ENCODE data around the gene CTTN.
A peak's percentile ranks its signal among the peaks of the same experiment; 100 is the strongest.

The CTTN gene

DNA sequence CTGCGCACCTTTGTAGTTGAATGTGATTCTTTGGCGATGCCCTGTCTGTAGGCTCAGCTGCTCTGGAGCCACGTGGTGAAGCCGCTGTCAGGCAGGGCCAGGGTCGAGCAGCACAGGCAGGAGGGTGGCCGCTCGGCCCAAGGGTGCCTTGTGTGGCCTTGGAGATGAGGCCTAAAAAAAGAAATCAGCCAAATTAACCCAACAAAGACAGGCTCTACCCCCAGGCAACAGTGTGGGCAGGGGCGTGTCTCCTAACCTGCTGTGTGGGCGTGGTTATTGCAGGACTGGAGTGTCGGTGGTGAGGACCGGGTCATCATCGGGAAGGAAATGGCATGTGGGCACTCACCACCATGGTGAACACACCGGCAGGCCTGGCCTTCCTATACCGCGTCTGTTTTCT lies 34.3 kb downstream of the CTTN start:
- H3K4me1 ChIP-seq (ENCODE audit: control insufficient read depth in 2 of 2, insufficient read depth in 1 of 2, low read depth in 1 of 2, low read length in 2 of 2) = peaks cover 0 to 4% of the 10 kb centered on the region in 2 donors
- no peak overlapping the region for H3K9ac ChIP-seq (ENCODE audit: low read depth, low read length, poor library complexity)
- H3K27me3 ChIP-seq (ENCODE audit: control insufficient read depth in 3 of 3, insufficient read depth in 3 of 3, low read depth in 1 of 3, low read length in 3 of 3) = no peaks in the 10 kb centered on the region
- H3K9me3 ChIP-seq (replicated peaks in 1 of 2; ENCODE audit: control insufficient read depth in 2 of 2, insufficient read depth in 1 of 2, low read depth in 1 of 2, low read length in 2 of 2) = no peaks in the 10 kb centered on the region
- H3K4ac ChIP-seq (ENCODE audit: low read length) = no peak overlapping the region
- no peak overlapping the region for H3K27ac ChIP-seq (replicated peaks; ENCODE audit: low read length)
- H3K4me2 ChIP-seq (ENCODE audit: insufficient read depth, low read length, poor library complexity, severe bottlenecking) = no peak overlapping the region
- peak overlapping the region; percentile 11 for H4K91ac ChIP-seq (ENCODE audit: low read depth, low read length, poor library complexity)
- no peak overlapping the region for H3K14ac ChIP-seq (ENCODE audit: low read length)
- H2BK12ac ChIP-seq (ENCODE audit: low read length) = no peak overlapping the region
- no peak for DNase-seq (ENCODE audit: low spot score)
- H2BK120ac ChIP-seq (ENCODE audit: low read depth, low read length) = no peak overlapping the region
- no peak overlapping the region for H2AK5ac ChIP-seq (ENCODE audit: low read depth, low read length)
- peak overlapping the region; percentile 59 for H2BK5ac ChIP-seq (ENCODE audit: low read length)
- no CpG with 5 or more reads among the region's 15 CpGs for WGBS, 2 donors (ENCODE audit: extremely low coverage in 2 of 2, insufficient read length in 2 of 2, insufficient replicate concordance in 1 of 2)
- H2AFZ ChIP-seq (ENCODE audit: low read length) = no peak overlapping the region
- H3K36me3 ChIP-seq (replicated peaks in 1 of 2; ENCODE audit: control insufficient read depth in 2 of 2, insufficient read depth in 2 of 2, low read length in 2 of 2) = peaks cover 74 to 97% of the 10 kb centered on the region in 2 donors
- H3K18ac ChIP-seq (ENCODE audit: low read length) = no peak overlapping the region
- peaks cover 4% of the 10 kb centered on the region for H3K79me1 ChIP-seq (ENCODE audit: low read depth, low read length)
- peak overlapping the region; percentile 25 for H3K23ac ChIP-seq (ENCODE audit: low read depth, low read length, poor library complexity)
- no peak overlapping the region for H4K8ac ChIP-seq (ENCODE audit: low read depth, low read length)
- H2BK15ac ChIP-seq (ENCODE audit: low read length) = no peak overlapping the region
- H3K4me3 ChIP-seq (ENCODE audit: low read length in 2 of 2) = no peak overlapping the region

DNA sequence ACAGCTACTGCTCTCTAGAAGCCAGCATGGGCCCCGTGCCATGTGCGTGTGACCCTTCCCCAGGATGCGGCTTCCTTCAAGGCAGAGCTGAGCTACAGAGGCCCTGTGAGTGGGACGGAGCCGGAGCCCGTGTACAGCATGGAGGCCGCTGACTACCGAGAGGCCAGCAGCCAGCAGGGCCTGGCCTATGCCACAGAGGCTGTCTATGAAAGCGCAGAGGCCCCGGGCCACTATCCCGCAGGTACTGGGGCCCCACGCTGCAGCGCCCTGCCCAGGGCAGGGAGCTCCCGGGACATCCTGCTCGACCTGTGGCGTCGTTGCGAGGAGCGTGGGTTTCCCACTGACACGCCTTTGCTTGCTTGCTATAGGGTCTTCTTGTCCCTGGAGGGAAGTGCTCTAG lies 34.7 kb downstream of the CTTN start:
- Histone ChIP-seq H2BK120ac (ENCODE audit: low read depth, low read length) (no peak overlapping the region), H2BK12ac (ENCODE audit: low read length) (no peak overlapping the region), H2BK15ac (ENCODE audit: low read length) (no peak overlapping the region), H3K27ac (replicated peaks; ENCODE audit: low read length) (no peak overlapping the region), H2AFZ (ENCODE audit: low read length) (no peak overlapping the region), H4K91ac (ENCODE audit: low read depth, low read length, poor library complexity) (no peak overlapping the region), H3K79me1 (ENCODE audit: low read depth, low read length) (peaks cover 4% of the 10 kb centered on the region), H3K9me3 (replicated peaks in 1 of 2; ENCODE audit: control insufficient read depth in 2 of 2, insufficient read depth in 1 of 2, low read depth in 1 of 2, low read length in 2 of 2) (no peaks in the 10 kb centered on the region), H3K14ac (ENCODE audit: low read length) (no peak overlapping the region), H3K4me3 (ENCODE audit: low read length in 2 of 2) (no peak overlapping the region), H3K27me3 (ENCODE audit: control insufficient read depth in 3 of 3, insufficient read depth in 3 of 3, low read depth in 1 of 3, low read length in 3 of 3) (no peaks in the 10 kb centered on the region), H3K4me1 (ENCODE audit: control insufficient read depth in 2 of 2, insufficient read depth in 1 of 2, low read depth in 1 of 2, low read length in 2 of 2) (peaks cover 0 to 4% of the 10 kb centered on the region in 2 donors), H3K18ac (ENCODE audit: low read length) (no peak overlapping the region), H3K36me3 (replicated peaks in 1 of 2; ENCODE audit: control insufficient read depth in 2 of 2, insufficient read depth in 2 of 2, low read length in 2 of 2) (peaks cover 73 to 98% of the 10 kb centered on the region in 2 donors), H2BK5ac (ENCODE audit: low read length) (peak overlapping the region; percentile 59), H2AK5ac (ENCODE audit: low read depth, low read length) (no peak overlapping the region), H3K23ac (ENCODE audit: low read depth, low read length, poor library complexity) (peak overlapping the region; percentile 25), H3K4me2 (ENCODE audit: insufficient read depth, low read length, poor library complexity, severe bottlenecking) (no peak overlapping the region), H4K8ac (ENCODE audit: low read depth, low read length) (no peak overlapping the region), H3K4ac (ENCODE audit: low read length) (no peak overlapping the region), H3K9ac (ENCODE audit: low read depth, low read length, poor library complexity) (no peak overlapping the region)
- DNase-seq (ENCODE audit: low spot score) = no peak
- no CpG with 5 or more reads among the region's 20 CpGs for WGBS, 2 donors (ENCODE audit: extremely low coverage in 2 of 2, insufficient read length in 2 of 2, insufficient replicate concordance in 1 of 2)

DNA sequence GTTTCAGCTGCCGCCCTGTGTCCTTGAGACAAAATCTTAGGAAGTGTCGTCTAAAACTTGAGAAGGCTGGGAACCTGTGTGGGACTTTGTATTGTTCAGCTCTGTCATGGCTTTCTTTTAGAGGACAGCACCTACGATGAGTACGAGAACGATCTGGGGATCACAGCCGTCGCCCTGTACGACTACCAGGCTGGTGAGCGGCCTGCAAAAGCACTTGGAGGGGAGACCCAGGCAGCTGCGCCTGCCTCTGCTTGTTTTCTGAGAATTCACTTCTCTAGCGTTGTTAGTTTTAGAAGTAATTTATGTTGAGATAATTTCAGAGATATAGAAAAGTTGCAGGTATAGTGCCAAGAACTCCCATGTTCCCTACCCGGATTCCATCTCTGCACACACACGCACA lies 35.2 kb downstream of the CTTN start:
- no peak overlapping the region for H3K9ac ChIP-seq (ENCODE audit: low read depth, low read length, poor library complexity)
- H4K91ac ChIP-seq (ENCODE audit: low read depth, low read length, poor library complexity) = no peak overlapping the region
- no peaks in the 10 kb centered on the region for H3K9me3 ChIP-seq (replicated peaks in 1 of 2; ENCODE audit: control insufficient read depth in 2 of 2, insufficient read depth in 1 of 2, low read depth in 1 of 2, low read length in 2 of 2)
- H3K4ac ChIP-seq (ENCODE audit: low read length) = no peak overlapping the region
- H3K27me3 ChIP-seq (ENCODE audit: control insufficient read depth in 3 of 3, insufficient read depth in 3 of 3, low read depth in 1 of 3, low read length in 3 of 3) = no peaks in the 10 kb centered on the region
- no peak overlapping the region for H3K27ac ChIP-seq (replicated peaks; ENCODE audit: low read length)
- H3K4me1 ChIP-seq (ENCODE audit: control insufficient read depth in 2 of 2, insufficient read depth in 1 of 2, low read depth in 1 of 2, low read length in 2 of 2) = peaks cover 0 to 4% of the 10 kb centered on the region in 2 donors
- H3K14ac ChIP-seq (ENCODE audit: low read length) = no peak overlapping the region
- no peak overlapping the region for H2BK15ac ChIP-seq (ENCODE audit: low read length)
- WGBS, 2 donors (ENCODE audit: extremely low coverage in 2 of 2, insufficient read length in 2 of 2, insufficient replicate concordance in 1 of 2) = no CpG with 5 or more reads among the region's 13 CpGs
- no peak overlapping the region for H2AK5ac ChIP-seq (ENCODE audit: low read depth, low read length)
- no peak overlapping the region for H4K8ac ChIP-seq (ENCODE audit: low read depth, low read length)
- H3K79me1 ChIP-seq (ENCODE audit: low read depth, low read length) = peaks cover 4% of the 10 kb centered on the region
- H2BK12ac ChIP-seq (ENCODE audit: low read length) = no peak overlapping the region
- no peak overlapping the region for H3K4me3 ChIP-seq (ENCODE audit: low read length in 2 of 2)
- no peak overlapping the region for H2BK5ac ChIP-seq (ENCODE audit: low read length)
- H3K23ac ChIP-seq (ENCODE audit: low read depth, low read length, poor library complexity) = no peak overlapping the region
- peaks cover 75 to 97% of the 10 kb centered on the region in 2 donors for H3K36me3 ChIP-seq (replicated peaks in 1 of 2; ENCODE audit: control insufficient read depth in 2 of 2, insufficient read depth in 2 of 2, low read length in 2 of 2)
- no peak overlapping the region for H3K4me2 ChIP-seq (ENCODE audit: insufficient read depth, low read length, poor library complexity, severe bottlenecking)
- H2AFZ ChIP-seq (ENCODE audit: low read length) = no peak overlapping the region
- no peak overlapping the region for H2BK120ac ChIP-seq (ENCODE audit: low read depth, low read length)
- DNase-seq (ENCODE audit: low spot score) = no peak
- no peak overlapping the region for H3K18ac ChIP-seq (ENCODE audit: low read length)

DNA sequence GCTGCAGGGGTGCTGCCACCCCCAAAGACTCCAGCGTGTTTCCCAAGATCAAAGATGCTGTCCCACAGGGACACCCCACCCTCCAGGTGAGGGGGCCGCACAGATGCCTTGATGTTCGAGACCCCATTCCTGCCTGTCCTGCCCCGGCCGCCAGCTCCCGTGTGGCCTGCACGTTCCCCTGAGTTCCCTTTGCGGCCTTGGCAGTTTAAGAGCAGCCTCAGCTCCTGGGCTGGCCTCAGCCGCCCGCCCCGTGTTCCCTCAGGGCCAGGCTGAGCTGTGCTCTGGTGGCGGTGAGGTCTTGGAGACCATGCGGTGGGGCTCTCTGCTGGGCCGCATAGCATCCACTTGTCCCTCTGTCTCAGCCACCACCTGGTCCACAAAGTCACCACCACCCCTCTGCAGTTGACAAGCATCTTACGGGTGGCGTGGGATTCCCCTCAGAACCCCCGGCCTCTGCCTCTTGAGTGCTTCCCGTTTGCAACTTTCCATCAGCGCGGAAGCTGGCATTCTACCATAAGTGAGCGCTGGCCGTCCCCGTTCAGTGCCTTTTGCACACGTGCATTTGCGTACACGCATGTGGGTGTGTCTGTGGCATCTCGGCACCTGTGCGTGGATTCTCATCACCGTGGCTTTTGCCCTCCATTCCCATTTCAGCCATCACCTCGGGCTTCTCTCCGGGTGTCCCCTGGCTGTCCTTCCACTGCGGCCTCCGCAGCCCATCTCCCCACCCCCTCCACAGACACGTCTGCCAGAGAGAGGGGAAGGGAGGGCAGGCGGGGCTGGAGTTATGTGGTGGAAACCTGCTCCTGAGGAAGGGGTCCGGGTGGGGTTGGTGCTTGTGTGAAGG lies 35.9 kb downstream of the CTTN start:
- H2BK120ac ChIP-seq (ENCODE audit: low read depth, low read length) = no peak overlapping the region
- no peak for DNase-seq (ENCODE audit: low spot score)
- H2BK5ac ChIP-seq (ENCODE audit: low read length) = no peak overlapping the region
- H3K9ac ChIP-seq (ENCODE audit: low read depth, low read length, poor library complexity) = no peak overlapping the region
- H4K8ac ChIP-seq (ENCODE audit: low read depth, low read length) = no peak overlapping the region
- H3K27ac ChIP-seq (replicated peaks; ENCODE audit: low read length) = no peak overlapping the region
- H3K23ac ChIP-seq (ENCODE audit: low read depth, low read length, poor library complexity) = peak overlapping the region; percentile 31
- no peaks in the 10 kb centered on the region for H3K9me3 ChIP-seq (replicated peaks in 1 of 2; ENCODE audit: control insufficient read depth in 2 of 2, insufficient read depth in 1 of 2, low read depth in 1 of 2, low read length in 2 of 2)
- peaks cover 0 to 4% of the 10 kb centered on the region in 2 donors for H3K4me1 ChIP-seq (ENCODE audit: control insufficient read depth in 2 of 2, insufficient read depth in 1 of 2, low read depth in 1 of 2, low read length in 2 of 2)
- H3K4me3 ChIP-seq (ENCODE audit: low read length in 2 of 2) = no peak overlapping the region
- H2BK15ac ChIP-seq (ENCODE audit: low read length) = no peak overlapping the region
- no CpG with 5 or more reads among the region's 36 CpGs for WGBS, 2 donors (ENCODE audit: extremely low coverage in 2 of 2, insufficient read length in 2 of 2, insufficient replicate concordance in 1 of 2)
- peaks cover 4% of the 10 kb centered on the region for H3K79me1 ChIP-seq (ENCODE audit: low read depth, low read length)
- no peak overlapping the region for H3K4ac ChIP-seq (ENCODE audit: low read length)
- no peak overlapping the region for H3K18ac ChIP-seq (ENCODE audit: low read length)
- H4K91ac ChIP-seq (ENCODE audit: low read depth, low read length, poor library complexity) = no peak overlapping the region
- peaks cover 71 to 95% of the 10 kb centered on the region in 2 donors for H3K36me3 ChIP-seq (replicated peaks in 1 of 2; ENCODE audit: control insufficient read depth in 2 of 2, insufficient read depth in 2 of 2, low read length in 2 of 2)
- H3K4me2 ChIP-seq (ENCODE audit: insufficient read depth, low read length, poor library complexity, severe bottlenecking) = no peak overlapping the region
- no peak overlapping the region for H2BK12ac ChIP-seq (ENCODE audit: low read length)
- no peak overlapping the region for H3K14ac ChIP-seq (ENCODE audit: low read length)
- no peak overlapping the region for H2AK5ac ChIP-seq (ENCODE audit: low read depth, low read length)
- no peak overlapping the region for H2AFZ ChIP-seq (ENCODE audit: low read length)
- H3K27me3 ChIP-seq (ENCODE audit: control insufficient read depth in 3 of 3, insufficient read depth in 3 of 3, low read depth in 1 of 3, low read length in 3 of 3) = no peaks in the 10 kb centered on the region

Measured in neuronal stem cell (in vitro differentiated cells).